OCI-LY3 (cell line): ENCODE measurements around the gene CELF1.

Source experiments
- CTCF ChIP-seq: fragments of 200-600, 300-600 bp; sonication (generic); IDR thresholded peaks from 2 replicates; pipeline ENCODE4 v1.5.1; 2014; ENCODE audit warnings: antibody characterized with exemption, low read length, low read depth
- EZH2phosphoT487 ChIP-seq: fragments of 200-600 bp; shearing (Covaris generic); IDR thresholded peaks from 2 replicates; pipeline ENCODE4 v1.6.1; 2018; ENCODE audit warnings: antibody characterized with exemption, mixed run types, low read depth

GRCh38 chr11:47436726-47437125 is 116.2 kb downstream of the CELF1 start:
- TF ChIP-seq CTCF, result no peak
- no peak for TF ChIP-seq EZH2phosphoT487
